GM18909 (cell line): ENCODE data around the gene C2orf72.
A peak's percentile ranks its signal among the peaks of the same experiment; 100 is the strongest.

ENCODE experiments used
- ATAC-seq: cut with Tn5 transposase; IDR thresholded peaks from one replicate; pipeline ENCODE4 v1.9.1; 2021; ENCODE audit warnings: mild to moderate bottlenecking; ENCODE audit not compliant: unreplicated experiment, poor library complexity

Gene C2orf72

DNA sequence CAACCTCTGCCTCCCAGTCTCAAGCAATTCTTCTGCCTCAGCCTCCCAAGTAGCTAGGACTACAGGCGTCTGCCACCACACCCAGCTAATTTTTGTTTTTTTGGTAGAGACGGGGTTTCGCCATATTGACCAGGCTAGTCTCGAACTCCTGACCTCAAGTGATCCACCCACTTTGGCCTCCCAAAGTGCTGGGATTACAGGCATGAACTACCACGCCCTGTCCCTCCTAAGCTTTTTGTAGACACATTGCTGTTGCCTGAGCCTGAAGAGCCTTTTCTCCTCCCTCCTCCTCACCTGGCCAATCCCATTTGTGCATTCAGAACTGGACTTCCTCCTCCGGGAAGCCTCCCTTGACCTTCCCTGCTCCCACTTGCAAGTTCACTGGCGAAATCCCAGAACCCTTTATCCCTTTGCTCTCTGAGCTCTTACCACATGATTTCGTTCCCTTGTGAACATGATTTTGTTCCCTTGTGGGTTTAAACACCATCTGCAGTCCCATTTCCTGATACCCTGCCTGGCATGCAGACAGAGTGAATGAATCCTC, 2.6 kb downstream of the C2orf72 start:
- no peak for ATAC-seq

DNA sequence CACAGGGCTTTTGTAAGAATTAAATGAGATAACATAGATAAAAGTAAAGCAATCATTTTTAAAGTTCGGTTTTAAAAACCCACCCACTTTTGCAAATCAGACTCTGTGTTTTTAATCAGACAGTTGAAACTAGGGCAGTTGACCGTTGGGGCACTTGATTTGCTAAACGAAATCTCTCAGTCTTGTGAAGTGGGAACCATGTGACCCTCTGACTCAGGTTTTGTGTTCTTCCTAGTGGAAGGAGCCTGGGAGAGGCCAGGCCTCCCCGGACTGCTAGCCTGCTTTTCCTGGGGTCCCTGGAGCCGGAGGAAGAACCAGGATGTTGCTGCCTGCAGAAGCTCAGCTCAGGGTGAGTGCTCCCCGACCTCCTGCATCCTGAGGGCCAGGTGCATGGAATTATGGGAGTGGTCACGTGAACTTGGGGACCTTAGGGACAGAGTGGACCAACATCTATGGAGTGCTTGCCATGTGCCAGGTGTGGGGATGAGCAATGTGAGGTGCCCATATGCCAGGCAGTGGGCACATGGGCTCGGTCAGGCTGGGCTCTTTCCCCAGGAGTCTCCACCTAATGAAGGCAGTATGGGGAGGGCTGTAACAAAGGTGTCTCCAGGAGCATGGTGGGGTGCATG, 3.9 kb downstream of the C2orf72 start:
- ATAC-seq = no peak

DNA sequence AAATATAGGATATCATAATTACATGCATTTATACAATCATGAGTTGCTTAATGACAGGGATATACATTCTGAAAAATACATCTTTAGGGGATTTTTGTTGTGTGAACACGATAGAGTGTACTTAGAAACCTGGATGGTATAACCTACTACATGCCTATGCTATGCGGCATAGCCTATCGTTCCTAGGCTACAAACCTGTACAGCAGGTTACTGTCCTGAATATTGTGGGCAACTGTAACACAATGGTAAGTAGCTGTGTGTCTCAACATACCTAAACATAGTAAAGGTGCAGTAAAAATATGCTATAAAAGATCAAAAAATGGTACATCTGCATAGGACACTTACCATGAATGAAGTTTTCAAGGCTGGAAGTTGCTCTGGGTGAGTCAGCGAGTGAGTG, 6.5 kb downstream of the C2orf72 start:
- no peak for ATAC-seq

- no peak for ATAC-seq
Measured at GRCh38 chr2:231046916-231047273, 9.6 kb downstream of the C2orf72 start.

DNA sequence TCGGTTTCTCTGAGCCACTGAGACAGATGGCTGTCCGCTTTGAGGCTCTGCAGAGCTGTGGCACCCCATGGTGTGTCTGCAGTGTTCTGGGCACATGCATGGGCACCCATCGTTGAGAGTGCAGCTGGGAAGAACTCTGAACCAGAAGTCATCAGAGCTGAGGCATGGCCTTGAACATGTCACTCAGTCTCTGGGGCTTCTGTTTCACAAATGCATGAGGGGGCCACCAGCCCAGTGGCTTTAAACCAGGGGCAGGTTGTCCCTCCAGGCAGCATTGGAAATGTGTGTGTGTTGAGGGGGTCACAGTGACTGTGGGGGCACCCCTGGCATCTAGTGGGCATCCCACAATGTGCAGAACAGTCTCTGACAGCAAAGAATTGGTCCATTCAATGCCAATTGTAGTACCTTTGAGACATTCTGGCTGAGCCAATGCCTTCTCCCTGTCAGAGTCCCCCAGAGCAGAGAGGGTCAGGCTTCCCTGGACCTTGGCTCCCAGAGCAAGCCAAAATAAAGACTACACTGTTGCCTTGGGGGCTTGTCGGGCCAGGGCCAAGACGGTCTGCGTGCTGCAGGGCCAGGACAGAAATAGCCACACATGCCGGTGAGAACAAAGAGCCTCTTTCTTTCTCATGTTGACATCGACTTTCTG, 10.1 kb downstream of the C2orf72 start:
- ATAC-seq = no peak

DNA sequence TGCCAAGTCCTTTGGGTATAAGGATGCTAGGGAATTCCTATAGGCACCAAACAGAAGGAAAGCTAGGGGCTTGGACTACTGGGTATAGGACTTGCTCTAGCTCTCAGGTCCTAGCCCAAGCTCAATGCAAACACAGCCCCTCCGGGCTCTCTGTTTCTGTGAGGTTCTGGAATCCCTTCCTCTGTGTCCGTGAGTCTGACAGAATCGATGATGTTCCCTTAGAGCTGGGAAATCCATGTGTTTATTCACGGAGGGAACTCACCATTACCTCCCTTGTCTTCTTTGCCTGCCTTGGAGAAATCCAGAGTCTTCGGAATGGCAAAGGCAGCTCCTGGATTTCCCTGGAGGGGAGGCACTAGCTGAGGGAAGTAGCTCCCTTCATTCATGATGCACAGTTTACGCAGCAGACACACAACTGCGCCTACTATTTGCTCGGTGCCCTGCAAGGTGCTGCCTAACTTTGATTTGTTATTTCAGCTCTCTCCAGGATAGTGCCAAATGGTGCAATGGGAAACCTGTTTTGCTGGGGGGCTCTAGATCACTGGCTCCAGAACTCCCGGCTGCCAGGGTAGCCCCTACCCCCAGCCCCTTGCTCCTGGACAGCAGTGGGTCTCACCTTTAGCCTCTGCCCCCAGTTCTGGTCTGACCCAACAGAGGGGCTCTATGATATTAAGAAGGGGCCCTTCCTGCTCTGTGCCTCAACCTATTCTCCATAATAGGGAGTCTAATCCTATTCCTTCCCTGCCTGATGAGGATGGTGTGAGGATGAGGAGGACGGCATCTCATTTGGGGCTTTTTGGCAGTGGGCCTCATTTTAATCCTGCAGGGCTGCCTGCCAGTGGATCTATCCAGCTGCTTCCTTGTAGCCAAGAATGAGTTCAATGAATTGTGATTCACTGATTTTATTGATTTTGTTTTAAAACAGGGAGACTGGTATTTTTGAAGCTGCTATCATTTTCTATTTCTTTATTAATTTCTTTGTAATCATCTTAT, 10.9 kb downstream of the C2orf72 start:
- ATAC-seq = no peak

DNA sequence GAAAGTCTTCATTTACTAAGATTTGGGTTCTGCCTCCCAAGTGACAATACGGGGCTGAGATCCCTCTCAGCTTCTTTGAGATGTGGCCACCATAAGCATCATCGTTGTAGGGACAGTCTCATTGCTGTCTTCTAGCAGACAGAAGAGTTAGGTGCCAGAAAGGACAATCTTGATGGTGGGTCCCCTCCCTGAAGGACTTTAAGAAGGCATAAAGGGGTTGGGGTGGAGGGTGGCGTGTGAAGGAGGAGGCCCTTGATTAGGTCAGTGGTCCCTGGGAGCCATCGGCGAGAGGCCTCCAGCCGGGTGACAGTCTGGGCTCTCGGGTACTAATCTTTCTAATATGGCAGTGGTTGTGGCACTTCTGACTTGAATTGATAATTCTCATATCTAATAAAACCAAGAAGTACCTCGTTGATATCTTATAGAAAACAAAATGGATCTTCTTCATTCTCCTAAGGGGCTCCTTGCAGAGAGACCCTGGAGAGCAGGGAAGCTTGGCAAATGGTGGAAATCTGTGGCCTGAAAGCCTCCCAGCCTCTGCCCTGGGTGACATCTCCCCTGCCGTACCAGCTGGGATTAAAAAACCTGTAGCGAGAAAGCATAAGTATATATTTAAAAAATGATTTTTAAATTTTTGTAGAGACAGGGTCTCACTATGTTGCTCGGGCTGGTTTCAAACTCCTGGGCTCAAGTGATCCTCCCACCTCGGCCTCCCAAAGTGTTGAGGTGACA, 12.1 kb downstream of the C2orf72 start:
- ATAC-seq = no peak

- ATAC-seq = no peak
Measured at GRCh38 chr2:231050018-231050901, 12.9 kb downstream of the C2orf72 start.

DNA sequence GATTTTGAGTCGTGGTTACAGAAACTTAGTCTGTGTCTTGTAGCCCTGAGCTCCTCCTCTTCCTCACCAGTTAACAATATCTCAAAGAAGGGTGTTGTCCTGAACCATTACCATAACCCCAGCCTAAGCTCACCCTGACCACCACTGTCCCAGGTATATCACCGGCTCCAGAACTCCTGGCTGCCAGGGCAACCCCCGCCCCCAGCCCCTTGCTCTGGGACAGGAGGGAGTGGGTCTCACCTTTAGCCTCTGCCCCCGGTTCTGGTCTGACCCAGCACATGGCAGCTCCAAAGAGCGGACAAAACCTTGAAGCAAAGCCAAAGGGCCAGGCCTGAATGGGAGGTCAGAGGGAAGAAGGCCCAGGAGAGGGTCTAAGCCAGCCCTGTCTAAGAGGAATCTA, 13.8 kb downstream of the C2orf72 start:
- no peak for ATAC-seq

- ATAC-seq = peak; percentile 69
Measured at GRCh38 chr2:231052494-231053451, 15.4 kb downstream of the C2orf72 start.

DNA sequence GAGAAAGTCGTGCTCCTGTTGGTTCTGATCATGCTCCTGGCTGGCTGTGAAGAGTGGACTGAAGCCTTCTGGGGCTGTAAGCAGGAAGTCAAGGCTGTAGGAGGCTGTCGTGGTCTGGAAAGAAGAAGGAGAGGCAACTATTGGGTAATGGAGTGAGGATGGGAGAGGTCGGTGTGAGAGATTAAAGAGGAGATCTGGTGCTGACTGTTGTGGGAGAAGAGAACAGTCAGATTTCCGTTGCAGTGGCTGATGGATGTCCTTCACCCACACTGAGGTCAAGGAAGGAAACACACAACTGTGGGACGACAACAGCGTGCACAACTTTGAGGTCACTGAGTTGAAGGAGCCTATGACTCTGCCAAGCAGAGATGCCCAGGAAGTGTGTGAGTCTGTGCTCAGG, 16.5 kb downstream of the C2orf72 start:
- ATAC-seq = no peak

- ATAC-seq = peak; percentile 75
Measured at GRCh38 chr2:231056453-231057416, 19.4 kb downstream of the C2orf72 start, which contains the start of gene PSMD1. Gene PSMD1, plus strand, starts transcription at chr2:231056867. Its CDS starts 159 bp downstream, at chr2:231057026.

DNA sequence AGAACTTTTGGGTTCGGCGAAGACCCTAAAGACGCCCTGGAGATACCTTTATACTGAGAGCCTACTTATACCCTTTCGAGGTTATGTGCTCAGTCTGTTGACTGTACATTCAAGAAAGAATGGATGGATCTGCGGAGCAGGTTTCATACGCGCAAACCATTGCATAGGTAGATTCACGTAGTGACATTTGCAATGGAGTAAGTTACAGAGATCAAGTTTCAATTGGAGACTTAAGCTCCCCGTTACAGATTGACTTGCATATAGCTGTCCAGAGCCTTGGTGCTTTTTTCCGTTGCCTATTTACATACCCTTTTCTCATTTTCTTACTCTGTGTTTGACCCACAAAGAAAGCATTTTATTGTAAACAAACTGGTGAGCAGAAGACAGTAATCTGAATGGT, 20.3 kb downstream of the C2orf72 start:
- ATAC-seq = no peak

DNA sequence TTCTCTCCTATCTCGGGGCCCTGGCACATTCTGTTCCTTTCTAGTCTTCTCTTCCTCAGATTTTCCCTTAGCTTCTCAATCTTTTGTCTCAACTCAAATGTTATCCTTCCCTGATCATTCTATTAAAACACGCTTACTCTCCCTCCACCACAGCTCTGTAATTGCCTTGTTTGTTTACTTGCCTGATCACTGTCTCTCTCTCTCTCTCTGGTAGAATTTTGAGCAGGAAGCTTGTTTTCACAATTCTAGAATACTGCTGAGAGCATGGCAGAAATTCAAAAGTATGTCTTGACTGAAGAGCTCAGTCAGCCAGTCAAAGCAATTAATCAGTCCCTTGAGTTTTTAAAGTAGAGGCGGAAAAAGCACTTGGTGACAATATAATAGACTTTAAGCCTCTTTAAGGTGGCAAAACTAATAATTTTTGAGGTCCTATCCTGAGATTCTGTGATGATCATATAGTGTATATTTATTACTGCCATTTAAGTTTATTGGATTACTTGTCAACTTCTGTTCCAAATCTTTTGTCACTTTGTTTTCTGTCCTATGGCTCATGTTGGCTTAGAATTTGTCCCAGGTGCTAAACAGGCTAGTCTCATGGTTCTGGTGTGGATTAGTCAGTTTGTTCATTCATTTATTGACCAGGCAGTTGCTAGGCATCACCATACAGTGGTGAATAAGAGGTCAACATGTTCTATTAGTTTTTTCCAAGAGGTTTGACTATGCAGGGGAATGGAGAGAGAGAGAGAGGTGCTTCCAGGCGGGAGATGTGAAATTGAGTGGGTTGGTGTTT, 21.6 kb downstream of the C2orf72 start:
- ATAC-seq = no peak

DNA sequence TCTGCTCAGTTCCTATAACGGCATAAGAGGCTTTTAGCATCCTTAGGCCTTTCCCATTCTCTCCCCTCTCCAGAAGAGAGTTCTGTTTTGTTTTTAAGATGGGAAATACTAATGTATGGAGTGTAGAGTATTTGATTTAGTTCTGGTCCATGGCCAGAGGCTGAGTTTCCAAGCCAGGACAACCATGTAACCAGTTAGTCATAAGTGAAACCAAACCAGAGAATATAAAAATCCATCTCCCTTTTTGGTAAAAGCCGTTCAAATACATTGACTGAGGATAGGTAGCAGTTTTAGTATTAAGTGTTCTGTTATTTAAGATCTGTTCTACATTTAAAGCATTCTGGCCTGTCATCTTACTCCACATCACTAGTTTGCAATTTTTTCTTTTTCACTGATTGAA, 22.4 kb downstream of the C2orf72 start:
- ATAC-seq = no peak

GRCh38 chr2:231062776-231063175, 25.5 kb downstream of the C2orf72 start:
- no peak for ATAC-seq
